IgD-negative memory B cell (primary cell): ENCODE measurements around the gene SMPD3. TPM values are rescaled to one million over a fixed set of nuclear protein-coding genes. Genes with fewer than 3 reads are reported as not detected.

ENCODE experiments used
- H3K27ac Mint-ChIP-seq, 3 donors: one replicate each; pipeline ENCODE4 v1.8.0; 2020 to 2022; ENCODE audit warnings: mild to moderate bottlenecking in 3 of 3, mixed read lengths in 3 of 3, moderate library complexity in 1 of 3
- H3K27me3 Mint-ChIP-seq: one replicate; pipeline ENCODE4 v1.8.0; 2021; ENCODE audit warnings: mixed read lengths
- H3K36me3 Mint-ChIP-seq: one replicate; pipeline ENCODE4 v1.8.0; 2020; ENCODE audit warnings: mild to moderate bottlenecking, mixed read lengths
- H3K4me1 Mint-ChIP-seq, 3 donors: one replicate each; pipeline ENCODE4 v1.8.0; 2020 to 2022; ENCODE audit warnings: mixed read lengths in 3 of 3, mild to moderate bottlenecking in 1 of 3
- H3K4me3 Mint-ChIP-seq, 4 donors: one replicate each; pipeline ENCODE4 v1.8.0; 2020 to 2022; ENCODE audit warnings: mild to moderate bottlenecking in 4 of 4, mixed read lengths in 4 of 4, moderate library complexity in 3 of 4
- H3K9me3 Mint-ChIP-seq, 3 donors: one replicate each; pipeline ENCODE4 v1.8.0; 2020 to 2021; ENCODE audit warnings: mixed read lengths in 3 of 3, mild to moderate bottlenecking in 1 of 3
- polyA plus RNA-seq: library from polyadenylated mRNA; unstranded; fragments of 300-500 nt; fragmentation: Illumina TruSeq; gene quantifications from one replicate; pipeline ENCODE4 v1.2.3, GENCODE V29; 2021

Gene SMPD3
- polyA plus RNA-seq, 1 donor from 2014 or later = 9.7 TPM

DNA sequence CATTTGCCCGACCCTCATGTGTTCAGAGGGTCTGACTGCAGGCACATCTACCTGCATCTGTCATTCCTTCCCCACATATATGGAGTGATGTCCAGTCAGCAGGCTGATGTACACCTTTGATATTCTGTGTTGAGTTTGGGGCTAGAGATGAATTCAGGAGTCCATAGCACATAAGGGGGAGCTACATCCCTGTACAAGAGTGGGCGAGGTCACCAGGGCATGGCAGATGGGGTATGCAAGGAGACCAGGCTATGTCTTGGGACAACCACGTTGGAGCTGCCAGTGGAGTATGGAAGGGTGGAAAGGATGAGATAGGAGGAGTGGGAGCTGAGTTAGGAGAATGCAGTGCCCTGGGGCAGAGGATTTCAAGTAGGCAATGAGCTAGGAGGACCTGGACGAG lies 15.0 kb downstream of the SMPD3 start:
- Mint-ChIP-seq H3K9me3 (peaks cover 0 to 9% (median 4%) of the 10 kb centered on the region in 3 donors), H3K4me3 (no peak overlapping the region), H3K4me1 (peaks cover 0 to 3% (median 0%) of the 10 kb centered on the region in 3 donors), H3K27me3 (peaks cover 8% of the 10 kb centered on the region), H3K27ac (no peak overlapping the region), H3K36me3 (no peaks in the 10 kb centered on the region)

DNA sequence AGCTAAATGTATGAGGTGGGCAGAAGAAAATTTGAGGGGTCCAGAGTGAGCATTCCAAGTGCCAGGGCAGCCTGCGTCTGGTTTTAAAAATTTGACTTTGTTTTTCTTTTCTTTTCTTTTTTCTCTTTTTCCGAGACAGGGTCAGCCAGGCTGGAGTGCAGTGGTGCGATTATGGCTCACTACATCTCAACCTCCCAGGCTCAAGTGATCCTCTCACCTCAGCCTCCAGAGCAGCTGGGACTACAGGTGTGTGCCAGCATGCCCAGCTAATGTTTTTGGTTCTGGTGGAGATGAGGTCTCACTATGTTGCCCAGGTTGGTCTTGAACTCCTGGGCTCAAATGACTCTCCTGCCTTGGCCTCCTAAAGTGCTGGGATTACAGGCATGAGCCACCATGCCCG lies 15.6 kb downstream of the SMPD3 start:
- Mint-ChIP-seq H3K27ac (no peak overlapping the region), H3K27me3 (peaks cover 11% of the 10 kb centered on the region), H3K4me3 (no peak overlapping the region), H3K4me1 (peaks cover 0 to 3% (median 0%) of the 10 kb centered on the region in 3 donors), H3K9me3 (peaks cover 0 to 9% (median 4%) of the 10 kb centered on the region in 3 donors), H3K36me3 (no peaks in the 10 kb centered on the region)

- Mint-ChIP-seq H3K27ac (peak overlapping the region in 1 of 3 donors; percentile 10), H3K27me3 (peaks cover 10% of the 10 kb centered on the region), H3K36me3 (no peaks in the 10 kb centered on the region), H3K4me1 (peaks cover 0 to 3% (median 0%) of the 10 kb centered on the region in 3 donors), H3K4me3 (no peak overlapping the region), H3K9me3 (no peaks in the 10 kb centered on the region)
These were observed 19.0 kb downstream of the SMPD3 start for GRCh38 chr16:68429076-68429854.

DNA sequence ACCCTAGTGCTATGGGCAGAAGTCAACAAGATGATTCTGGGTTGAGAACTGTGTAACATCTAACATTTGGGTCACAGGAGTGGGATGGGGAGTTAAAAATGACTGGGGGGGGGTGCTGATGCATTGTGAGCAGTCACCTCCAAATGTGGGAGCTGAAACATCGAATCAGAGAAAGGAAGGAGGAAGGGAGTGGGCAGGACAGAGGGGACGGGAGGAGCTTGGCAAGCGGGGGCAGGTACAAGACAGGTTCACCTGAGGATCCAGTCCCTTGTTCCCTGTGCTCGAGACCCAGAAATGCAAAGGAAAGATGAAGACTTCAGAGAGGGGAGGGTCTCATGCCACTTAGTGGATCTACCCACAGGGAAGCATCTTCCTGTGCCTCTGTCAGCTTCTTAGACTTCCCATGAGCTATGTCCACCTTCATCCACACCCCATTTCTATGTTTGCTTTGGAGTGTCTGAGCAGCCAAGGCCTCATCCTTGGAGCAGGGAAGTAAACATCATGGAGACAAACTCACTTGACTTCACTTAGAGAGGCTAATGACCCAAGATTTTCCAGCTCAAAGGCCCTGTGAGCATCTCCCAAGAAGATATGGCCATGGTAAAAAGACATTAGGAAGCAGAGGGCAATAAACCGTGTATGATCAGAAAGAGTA lies 20.5 kb downstream of the SMPD3 start:
- H3K9me3 Mint-ChIP-seq = no peaks in the 10 kb centered on the region
- H3K36me3 Mint-ChIP-seq = no peaks in the 10 kb centered on the region
- H3K4me3 Mint-ChIP-seq = no peak overlapping the region
- H3K4me1 Mint-ChIP-seq = peaks cover 0 to 2% (median 0%) of the 10 kb centered on the region in 3 donors
- H3K27me3 Mint-ChIP-seq = peaks cover 10% of the 10 kb centered on the region
- H3K27ac Mint-ChIP-seq = peak overlapping the region in 1 of 3 donors; percentile 71

DNA sequence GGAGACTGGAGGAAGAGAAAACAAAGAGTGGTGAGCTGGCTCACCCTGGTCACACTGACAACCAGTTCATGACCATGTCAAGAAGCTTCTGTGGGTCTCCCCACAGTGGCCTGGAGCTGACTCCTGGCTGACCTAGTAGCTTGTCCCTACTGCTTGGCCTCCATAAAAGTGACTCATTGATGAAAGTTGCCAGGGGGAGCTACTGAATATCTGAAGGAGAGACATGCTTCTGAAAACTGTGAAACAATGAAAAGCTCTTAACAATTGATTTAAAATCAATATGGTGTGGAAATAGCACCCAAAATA lies 22.0 kb downstream of the SMPD3 start:
- no peaks in the 10 kb centered on the region for H3K9me3 Mint-ChIP-seq
- no peaks in the 10 kb centered on the region for H3K36me3 Mint-ChIP-seq
- peak overlapping the region in 1 of 3 donors; percentile 23 for H3K27ac Mint-ChIP-seq
- H3K4me1 Mint-ChIP-seq = peaks cover 0 to 2% (median 0%) of the 10 kb centered on the region in 3 donors
- H3K4me3 Mint-ChIP-seq = no peak overlapping the region
- peaks cover 10% of the 10 kb centered on the region for H3K27me3 Mint-ChIP-seq

GRCh38 chr16:68425498-68426346 lies 22.6 kb downstream of the SMPD3 start:
- H3K4me3 Mint-ChIP-seq = no peak overlapping the region
- no peaks in the 10 kb centered on the region for H3K36me3 Mint-ChIP-seq
- no peaks in the 10 kb centered on the region for H3K9me3 Mint-ChIP-seq
- H3K27ac Mint-ChIP-seq = peak overlapping the region in 1 of 3 donors; percentile 23
- H3K4me1 Mint-ChIP-seq = peaks cover 0 to 2% (median 0%) of the 10 kb centered on the region in 3 donors
- peaks cover 10% of the 10 kb centered on the region for H3K27me3 Mint-ChIP-seq

- Mint-ChIP-seq H3K9me3 (no peaks in the 10 kb centered on the region), H3K4me3 (no peak overlapping the region), H3K4me1 (peaks cover 0 to 5% (median 4%) of the 10 kb centered on the region in 3 donors), H3K36me3 (peaks cover 1% of the 10 kb centered on the region), H3K27ac (no peak overlapping the region), H3K27me3 (peaks cover 10% of the 10 kb centered on the region)
These were observed 24.5 kb downstream of the SMPD3 start for GRCh38 chr16:68423771-68424170.

GRCh38 chr16:68422396-68422960 lies 25.8 kb downstream of the SMPD3 start:
- Mint-ChIP-seq H3K4me1 (peaks cover 13 to 17% (median 16%) of the 10 kb centered on the region in 3 donors), H3K9me3 (no peaks in the 10 kb centered on the region), H3K27me3 (no peaks in the 10 kb centered on the region), H3K27ac (no peak overlapping the region), H3K4me3 (no peak overlapping the region), H3K36me3 (peaks cover 2% of the 10 kb centered on the region)

DNA sequence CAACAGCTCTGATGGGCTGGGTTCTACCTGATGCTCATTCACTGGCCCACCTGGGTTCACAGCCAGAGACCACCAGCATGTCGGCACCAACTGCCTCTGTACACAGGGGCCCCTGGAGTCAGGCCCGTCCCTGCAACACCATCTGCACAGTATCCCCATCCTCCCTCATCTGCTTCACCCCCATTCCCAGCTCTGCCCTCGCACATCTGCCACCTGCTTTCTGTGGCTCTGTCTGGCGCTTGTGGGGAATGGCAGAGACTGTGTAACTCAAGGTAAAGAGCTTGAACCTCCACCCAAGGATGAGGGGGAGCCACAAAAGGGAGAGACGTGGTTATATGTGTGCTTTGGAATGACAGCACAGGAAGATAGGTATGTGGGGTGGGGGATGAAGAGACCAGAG lies 27.2 kb downstream of the SMPD3 start:
- Mint-ChIP-seq H3K4me3 (no peak overlapping the region), H3K36me3 (peaks cover 2% of the 10 kb centered on the region), H3K27ac (no peak overlapping the region), H3K9me3 (no peaks in the 10 kb centered on the region), H3K4me1 (peaks cover 18 to 29% (median 29%) of the 10 kb centered on the region in 3 donors), H3K27me3 (no peaks in the 10 kb centered on the region)

DNA sequence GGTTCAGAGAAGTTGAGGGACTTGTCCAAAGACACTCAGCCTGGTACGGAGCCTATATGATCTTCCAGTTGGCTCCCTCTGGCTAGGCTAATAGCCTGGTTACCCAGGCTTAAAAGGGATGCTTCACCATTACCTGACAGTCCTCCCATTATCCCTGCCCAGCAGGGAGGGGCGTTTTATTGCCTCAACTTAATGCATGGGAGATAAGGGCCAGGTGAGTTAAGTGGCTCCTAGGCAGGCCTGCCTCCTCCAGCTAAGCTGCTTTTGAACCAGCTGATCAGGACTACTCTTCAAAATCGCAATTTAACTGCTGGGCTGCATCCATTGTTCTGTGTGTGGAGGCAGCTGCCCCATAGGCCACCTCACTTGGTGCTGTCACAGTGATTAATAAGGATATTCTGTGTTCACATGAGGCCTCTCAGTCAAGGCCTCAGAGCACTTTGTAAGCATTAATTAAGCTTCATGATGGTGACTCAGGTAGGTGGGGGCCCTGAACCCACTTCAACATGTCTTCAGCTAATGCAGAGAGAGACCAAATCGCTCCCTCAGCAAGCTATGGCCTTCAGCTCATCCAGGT lies 27.9 kb downstream of the SMPD3 start:
- peaks cover 18 to 30% (median 29%) of the 10 kb centered on the region in 3 donors for H3K4me1 Mint-ChIP-seq
- H3K4me3 Mint-ChIP-seq = no peak overlapping the region
- peaks cover 2% of the 10 kb centered on the region for H3K36me3 Mint-ChIP-seq
- H3K27ac Mint-ChIP-seq = no peak overlapping the region
- H3K27me3 Mint-ChIP-seq = no peaks in the 10 kb centered on the region
- H3K9me3 Mint-ChIP-seq = no peaks in the 10 kb centered on the region

DNA sequence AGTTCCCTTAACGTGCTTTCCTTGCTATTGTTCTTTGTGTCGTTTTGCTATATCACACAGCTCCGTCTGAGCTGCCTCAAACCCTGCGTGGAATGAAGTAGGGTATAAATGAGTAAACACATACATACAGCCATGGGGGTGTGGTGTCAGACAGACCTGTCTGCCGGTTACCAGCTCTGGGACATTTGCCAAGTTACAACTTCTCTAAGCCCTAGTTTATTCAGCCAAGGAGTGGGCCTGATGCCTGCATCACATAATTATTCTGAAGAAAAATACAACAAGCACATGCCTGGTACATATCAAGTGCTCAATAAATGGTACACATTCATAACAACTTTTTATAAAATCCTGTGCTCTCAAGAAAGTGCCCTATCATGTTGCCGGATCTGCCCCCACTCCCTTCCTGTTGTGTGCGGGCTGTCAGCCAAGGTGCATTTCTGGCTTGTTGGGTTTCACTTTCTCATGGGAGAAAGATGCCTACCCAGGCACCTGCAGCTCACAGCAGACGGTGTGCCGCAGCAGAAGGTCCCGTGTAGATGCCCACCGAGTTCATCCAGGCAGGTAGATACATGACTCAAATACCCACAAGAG lies 30.5 kb downstream of the SMPD3 start:
- Mint-ChIP-seq H3K27ac (peak overlapping the region; percentile 81 to 94 (median 92)), H3K9me3 (no peaks in the 10 kb centered on the region), H3K36me3 (peaks cover 2% of the 10 kb centered on the region), H3K27me3 (no peaks in the 10 kb centered on the region), H3K4me3 (peak overlapping the region; percentile 47 to 84 (median 72)), H3K4me1 (peaks cover 18 to 30% (median 29%) of the 10 kb centered on the region in 3 donors)

GRCh38 chr16:68416057-68417046 lies 32.0 kb downstream of the SMPD3 start:
- peaks cover 2% of the 10 kb centered on the region for H3K36me3 Mint-ChIP-seq
- H3K27ac Mint-ChIP-seq = peak overlapping the region in 2 of 3 donors; percentile 92 to 94
- peak overlapping the region in 2 of 4 donors; percentile 39 to 41 for H3K4me3 Mint-ChIP-seq
- H3K9me3 Mint-ChIP-seq = no peaks in the 10 kb centered on the region
- no peaks in the 10 kb centered on the region for H3K27me3 Mint-ChIP-seq
- H3K4me1 Mint-ChIP-seq = peaks cover 18 to 30% (median 29%) of the 10 kb centered on the region in 3 donors

DNA sequence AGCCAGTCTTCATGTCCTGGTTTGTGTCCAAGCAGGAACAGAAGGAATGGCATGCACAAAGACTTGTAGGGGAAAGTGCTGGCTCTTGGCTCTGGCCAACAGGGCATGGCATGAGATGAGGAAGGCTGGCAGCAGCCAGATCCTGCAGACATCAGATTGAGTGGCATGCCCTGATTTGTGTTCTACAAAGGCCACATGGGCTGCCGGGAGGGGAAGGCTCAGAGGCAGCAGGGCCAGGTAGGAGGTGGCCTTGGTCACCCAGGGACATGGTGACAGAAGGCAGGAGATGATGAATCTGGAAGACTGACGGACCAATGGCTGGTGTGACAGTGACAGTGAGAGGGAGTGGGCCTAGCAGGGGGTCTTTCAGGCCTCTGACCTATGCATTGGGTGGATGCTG lies 33.7 kb downstream of the SMPD3 start:
- H3K4me1 Mint-ChIP-seq = peaks cover 18 to 30% (median 29%) of the 10 kb centered on the region in 3 donors

More for the DNA sequence above, 33.7 kb downstream of the SMPD3 start:
- no peaks in the 10 kb centered on the region for H3K9me3 Mint-ChIP-seq
- peaks cover 4% of the 10 kb centered on the region for H3K27me3 Mint-ChIP-seq
- no peak overlapping the region for H3K4me3 Mint-ChIP-seq
- H3K36me3 Mint-ChIP-seq = peaks cover 2% of the 10 kb centered on the region
- no peak overlapping the region for H3K27ac Mint-ChIP-seq
